ENCODE results near the gene CTRB1. TPM values are rescaled to one million over a fixed set of nuclear protein-coding genes. Genes with fewer than 3 reads are reported as not detected.

CTRB1 gene
- total and polyA plus RNA-seq, 2 donors (not counting 3 experiments of a cell fraction or from before 2014, with no cell fraction given), result not detected

DNA sequence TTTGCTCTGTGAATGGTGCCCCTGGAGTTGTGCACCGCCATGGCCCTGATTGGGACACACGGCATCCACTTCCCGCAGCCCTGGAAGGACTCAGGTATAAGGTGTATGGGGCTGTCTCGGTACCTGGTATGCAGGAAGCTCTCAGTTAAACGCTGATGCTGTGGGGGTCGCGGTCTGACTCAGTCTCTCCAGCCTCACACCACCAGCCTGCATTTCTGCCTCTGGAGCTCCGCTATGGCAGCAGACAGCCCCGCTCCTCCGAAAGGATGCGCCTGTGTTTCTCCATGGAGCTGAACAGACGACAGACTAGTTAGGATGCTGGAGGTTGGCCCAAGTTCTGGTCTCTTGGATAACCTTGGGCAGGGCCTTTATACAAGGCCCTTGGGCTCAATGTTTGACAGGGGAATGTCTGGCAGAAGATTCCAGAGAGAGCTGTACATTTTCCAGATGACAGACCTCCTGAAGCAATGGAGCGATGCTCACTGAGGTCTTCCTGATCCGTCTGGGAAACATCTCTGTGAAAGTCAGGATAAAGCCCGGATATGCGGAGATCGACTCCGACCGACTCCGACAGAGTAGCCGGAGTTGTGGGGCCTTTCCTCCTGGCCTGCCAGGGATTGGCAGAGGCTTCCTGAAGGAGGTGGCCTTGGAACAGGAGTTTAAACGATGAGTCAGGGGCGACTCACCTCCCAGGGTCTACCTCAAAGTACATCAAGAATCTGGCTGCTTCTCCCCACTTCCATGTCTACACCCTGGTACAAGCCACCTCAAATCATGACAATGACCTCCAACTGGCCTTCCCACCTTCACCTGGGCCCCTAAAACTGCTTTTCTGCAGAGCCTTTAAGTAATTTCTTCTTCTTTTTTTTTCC lies 54.5 kb downstream of the CTRB1 start:
- Histone ChIP-seq H3K4me3 (replicated peaks in 1 of 3; ENCODE audit: insufficient read depth in 1 of 3, low read depth in 1 of 3, low read length in 3 of 3) (no peak overlapping the region), H3K27me3 (ENCODE audit: control insufficient read depth in 2 of 2, insufficient read depth in 2 of 2, low read length in 2 of 2) (no peaks in the 10 kb centered on the region), H3K27ac (ENCODE audit: insufficient read depth, low read depth, low read length) (peak overlapping the region; percentile 28), H3K9me1 (replicated peaks; ENCODE audit: control insufficient read depth, extremely low read depth, insufficient read depth, low read length) (no peaks in the 10 kb centered on the region), H2AFZ (ENCODE audit: low read depth, low read length) (peak overlapping the region; percentile 12), H3K4me2 (ENCODE audit: insufficient read depth, low read length) (no peak overlapping the region), H4K20me1 (replicated peaks; ENCODE audit: control insufficient read depth, extremely low read depth, insufficient read depth, low read length) (no peaks in the 10 kb centered on the region), H3K4me1 (ENCODE audit: control insufficient read depth, extremely low read depth, insufficient read depth, low read length) (peaks cover 19% of the 10 kb centered on the region), H3K36me3 (ENCODE audit: control insufficient read depth in 2 of 2, extremely low read depth in 1 of 2, insufficient read depth in 2 of 2, low read length in 2 of 2) (no peaks in the 10 kb centered on the region), H3K79me2 (ENCODE audit: control insufficient read depth, insufficient read depth, low read length) (no peaks in the 10 kb centered on the region), H3K9ac (replicated peaks; ENCODE audit: extremely low read depth, insufficient read depth, low read length) (no peak overlapping the region), H3K9me3 (replicated peaks; ENCODE audit: control insufficient read depth, insufficient read depth, low read length) (no peaks in the 10 kb centered on the region)
- dilution Hi-C loops (cut with MboI; ENCODE audit: extremely low pct_ligation_motif_present, low sequenced_read_pairs) (no loop called here), intact Hi-C loops (cut with micrococcal nuclease) (loop anchor here (2.0 kb wide), 1 partner anchor 16 kb away; no protein-coding TSS in a partner anchor)
- ChIA-PET CTCF (interaction anchor here (1.0 kb wide), 1 partner anchor 112 kb away, joined by 3 read pairs; no protein-coding TSS in a partner anchor), POLR2A (no interaction called here)
- FAIRE-seq (peak; percentile 82), DNase-seq (ENCODE audit: low read depth, low spot score) (peak; percentile 58)
- TSS peak; percentile 78 for BruUV-seq (replicated peaks)
- TF ChIP-seq JUN (IDR thresholded peaks at IDR 0.05; ENCODE audit: borderline replicate concordance, insufficient read depth, insufficient read length, low read depth), result peak; percentile 44
- TF ChIP-seq FOS (IDR thresholded peaks at IDR 0.05; ENCODE audit: borderline replicate concordance, insufficient read depth, low read length), result peak; percentile 76
- TF ChIP-seq POLR2AphosphoS5 (IDR thresholded peaks at IDR 0.05; ENCODE audit: insufficient read depth, low read depth, low read length), result no peak

Other genes with a start within 250 kb of the CTRB1 start
- gene WDR59, start 233.9 kb upstream of the CTRB1 start, total RNA-seq, result 60.0 and 62.2 TPM in 2 replicates
- 51.1 and 51.3 TPM in 2 replicates for gene WDR59, start 233.9 kb upstream of the CTRB1 start, polyA plus RNA-seq
- 33.2 and 34.9 TPM in 2 replicates for gene ZNRF1, start 220.0 kb upstream of the CTRB1 start, total RNA-seq
- 23.7 and 25.7 TPM in 2 replicates for gene ZNRF1, start 220.0 kb upstream of the CTRB1 start, polyA plus RNA-seq
- gene LDHD, start 102.2 kb upstream of the CTRB1 start, total RNA-seq, result not detected in 2 replicates
- 0.41 and 0.54 TPM in 2 replicates for gene LDHD, start 102.2 kb upstream of the CTRB1 start, polyA plus RNA-seq
- 9.8 and 13.9 TPM in 2 replicates for gene ZFP1, start 70.5 kb upstream of the CTRB1 start, total RNA-seq
- gene ZFP1, start 70.5 kb upstream of the CTRB1 start, polyA plus RNA-seq, result 2.3 and 2.8 TPM in 2 replicates
- gene CTRB2, start 11.8 kb upstream of the CTRB1 start, total RNA-seq, result not detected in 2 replicates
- not detected in 2 replicates for gene CTRB2, start 11.8 kb upstream of the CTRB1 start, polyA plus RNA-seq
- 237 and 267 TPM in 2 replicates for gene BCAR1, start 32.6 kb downstream of the CTRB1 start, total RNA-seq
- gene BCAR1, start 32.6 kb downstream of the CTRB1 start, polyA plus RNA-seq, result 171 and 198 TPM in 2 replicates
- 49.6 and 53.8 TPM in 2 replicates for gene CFDP1, start 214.5 kb downstream of the CTRB1 start, total RNA-seq
- gene CFDP1, start 214.5 kb downstream of the CTRB1 start, polyA plus RNA-seq, result 12.0 and 17.8 TPM in 2 replicates
- 22.2 and 24.2 TPM in 2 replicates for gene TMEM170A, start 245.7 kb downstream of the CTRB1 start, total RNA-seq
- 10.6 and 12.9 TPM in 2 replicates for gene TMEM170A, start 245.7 kb downstream of the CTRB1 start, polyA plus RNA-seq

Data from endothelial cell of umbilical vein (primary cell).